ENCODE results near the gene DKK1. TPM values are rescaled to one million over a fixed set of nuclear protein-coding genes. Genes with fewer than 3 reads are reported as not detected.

DKK1 gene
- total and polyA plus RNA-seq, 2 of the 4 experiments (the other 2 are of a cell fraction) = 97.6 to 116 TPM

DNA sequence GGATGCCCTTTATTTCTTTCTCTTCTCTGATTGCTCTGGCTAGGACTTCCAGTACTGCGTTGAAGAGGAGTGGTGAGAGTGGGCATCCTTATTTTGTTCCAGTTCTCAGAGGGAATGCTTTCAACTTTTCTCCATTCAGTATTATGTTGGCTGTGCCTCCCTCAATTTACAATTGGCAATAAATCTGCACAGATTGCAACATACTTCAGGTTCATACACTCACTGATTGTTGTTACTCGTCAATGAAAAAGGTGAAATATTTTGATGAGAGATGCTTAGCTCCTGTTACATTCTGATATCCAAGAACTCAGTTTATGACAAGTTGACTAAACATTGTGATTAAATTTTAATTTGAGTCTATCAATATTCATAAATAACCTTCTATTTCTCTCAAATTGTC is 37.9 kb upstream of the DKK1 start:
- dilution Hi-C loops (cut with HindIII; ENCODE audit: low sequenced_read_pairs, unreplicated experiment) = no loop called here
- Histone ChIP-seq H3K23ac (ENCODE audit: low read depth, low read length) (no peak overlapping the region), H3K9ac (ENCODE audit: low read depth, low read length) (no peak overlapping the region), H2BK15ac (ENCODE audit: low read depth, low read length) (no peak overlapping the region), H3K27ac (ENCODE audit: insufficient read depth, low read length) (no peak overlapping the region), H3K36me3 (ENCODE audit: control insufficient read depth, insufficient read depth, low read length) (peaks cover 2% of the 10 kb centered on the region; the same call in 1 of the 2 replicates), H3K4me2 (ENCODE audit: low read depth, low read length) (no peak overlapping the region), H3K79me1 (ENCODE audit: low read depth in 1 of 2, low read length in 2 of 2) (no peaks in the 10 kb centered on the region), H3K14ac (replicated peaks; ENCODE audit: low read depth, low read length) (no peak overlapping the region), H3K27me3 (ENCODE audit: control insufficient read depth, insufficient read depth, low read length) (no peaks in the 10 kb centered on the region), H4K20me1 (ENCODE audit: insufficient read depth, low read length) (no peaks in the 10 kb centered on the region), H4K8ac (ENCODE audit: low read depth in 2 of 2, low read length in 2 of 2) (no peak overlapping the region), H3K56ac (ENCODE audit: extremely low read depth, insufficient read depth, low read length) (no peak overlapping the region), H4K5ac (ENCODE audit: low read depth, low read length) (no peak overlapping the region), H2BK120ac (ENCODE audit: low read depth, low read length) (no peak overlapping the region), H2AK5ac (ENCODE audit: low read depth, low read length) (no peak overlapping the region), H2BK5ac (ENCODE audit: low read depth, low read length, poor library complexity, severe bottlenecking) (no peak overlapping the region), H3K9me3 (ENCODE audit: control insufficient read depth, insufficient read depth, low read length) (no peaks in the 10 kb centered on the region), H3K4me3 (ENCODE audit: insufficient read depth, low read depth, low read length) (no peak overlapping the region), H4K91ac (ENCODE audit: insufficient read depth, low read depth, low read length) (no peak overlapping the region), H2AFZ (replicated peaks; ENCODE audit: low read length, poor library complexity) (no peak overlapping the region), H3K18ac (ENCODE audit: low read depth, low read length) (no peak overlapping the region), H2AK9ac (replicated peaks; ENCODE audit: low read depth, low read length, poor library complexity) (no peak overlapping the region), H3K4me1 (ENCODE audit: control insufficient read depth, insufficient read depth, low read length) (0 out of 2 replicates have a peak, but pooled peaks cover 2% of the 10 kb centered on the region), H2BK20ac (ENCODE audit: low read depth, low read length) (no peak overlapping the region), H3K4ac (ENCODE audit: low read depth, low read length) (no peak overlapping the region), H3K9me1 (ENCODE audit: insufficient read depth, low read length) (no peaks in the 10 kb centered on the region)
- no peak for DNase-seq
- CTCF ChIA-PET = no interaction called here
- WGBS, 2 experiments (ENCODE audit: extremely low coverage in 2 of 2, insufficient read length in 1 of 2) = no CpG with 5 or more reads among the region's 2 CpGs
- POLR2A ChIA-PET (ENCODE audit: unreplicated experiment) = no interaction called here
- no peak for TF ChIP-seq MXI1 (IDR thresholded peaks at IDR 0.05; ENCODE audit: borderline replicate concordance, low read depth, low read length)
- peak; percentile 55 for TF ChIP-seq CEBPB (IDR thresholded peaks at IDR 0.05; ENCODE audit: low read depth, low read length)
- intact Hi-C loops (cut with micrococcal nuclease) = no loop called here
- in situ Hi-C loops (cut with MboI; ENCODE audit: low sequenced_read_pairs) = no loop called here
- BruUV-seq (replicated peaks) = no TSS peak
- no peak for ATAC-seq (ENCODE audit: low read depth)

Data from IMR-90 (cell line).